ENCODE results near the gene TJP2.

TJP2 gene

DNA sequence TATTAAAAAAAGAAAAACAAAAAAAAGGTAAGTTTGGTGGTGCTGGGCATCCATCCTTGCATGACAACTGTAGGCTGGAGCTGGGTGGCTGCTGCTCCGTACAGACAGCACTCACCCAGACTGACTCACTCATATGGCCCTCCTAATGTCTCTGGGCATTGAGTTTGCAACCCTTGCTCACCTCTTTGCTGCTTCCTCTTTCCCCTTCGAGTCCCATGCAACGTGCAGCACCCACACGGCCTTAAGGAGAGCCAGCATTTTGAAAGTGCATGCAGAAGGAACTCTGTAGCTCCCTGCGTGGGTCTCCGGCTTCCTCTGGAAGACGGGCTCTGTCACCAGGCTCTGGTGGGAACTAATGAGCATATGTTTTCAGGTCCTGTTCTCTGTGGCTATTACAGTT, 90.4 kb downstream of the TJP2 start:
- no peak overlapping the region for H2BK12ac ChIP-seq (ENCODE audit: low read length in 2 of 2)
- no peaks in the 10 kb centered on the region for H3K9me3 ChIP-seq (ENCODE audit: control insufficient read depth, low read length)
- no peak overlapping the region for H3K18ac ChIP-seq (ENCODE audit: low read depth in 1 of 2, low read length in 2 of 2)
- no peak overlapping the region for H2BK15ac ChIP-seq (ENCODE audit: low read depth, poor library complexity, severe bottlenecking)
- H2AK5ac ChIP-seq (ENCODE audit: low read length, severe bottlenecking), result no peak overlapping the region
- H3K4me2 ChIP-seq (ENCODE audit: low read length, poor library complexity, severe bottlenecking), result no peak overlapping the region
- no peak overlapping the region for H3K23ac ChIP-seq (ENCODE audit: low read length in 2 of 2)
- H2BK120ac ChIP-seq (ENCODE audit: low read depth, low read length), result no peak overlapping the region
- no peak overlapping the region for H3K9ac ChIP-seq (ENCODE audit: low read length)
- DNase-seq, result no peak
- no peaks in the 10 kb centered on the region for H3K36me3 ChIP-seq (ENCODE audit: control insufficient read depth in 1 of 2, insufficient read depth in 2 of 2, low read depth in 1 of 2, low read length in 2 of 2)
- no peak overlapping the region for H3K4me3 ChIP-seq (ENCODE audit: insufficient read depth in 1 of 2, low read depth in 1 of 2, low read length in 2 of 2)
- no peak overlapping the region for H4K8ac ChIP-seq (ENCODE audit: low read length)
- 80% methylated on average over 7 of the region's 7 CpGs for WGBS
- no peak overlapping the region for H4K91ac ChIP-seq (ENCODE audit: low read length)
- H3K27me3 ChIP-seq (ENCODE audit: control insufficient read depth in 1 of 2, insufficient read depth in 1 of 2, low read length in 2 of 2), result no peaks in the 10 kb centered on the region
- no peaks in the 10 kb centered on the region for H3K79me1 ChIP-seq (replicated peaks; ENCODE audit: low read length, poor library complexity, severe bottlenecking)
- no peak overlapping the region for H3K27ac ChIP-seq (ENCODE audit: low read length, poor library complexity, severe bottlenecking)
- H3K4me1 ChIP-seq (ENCODE audit: control insufficient read depth, insufficient read depth, low read depth, low read length), result peaks cover 3% of the 10 kb centered on the region
- H2BK5ac ChIP-seq (ENCODE audit: low read depth, low read length, poor library complexity, severe bottlenecking), result no peak overlapping the region
- no peak overlapping the region for H3K4ac ChIP-seq (ENCODE audit: low read depth in 1 of 2, low read length in 2 of 2)
- H2AFZ ChIP-seq (ENCODE audit: low read depth, low read length), result no peak overlapping the region
- H3K14ac ChIP-seq (ENCODE audit: low read length in 2 of 2), result no peak overlapping the region

DNA sequence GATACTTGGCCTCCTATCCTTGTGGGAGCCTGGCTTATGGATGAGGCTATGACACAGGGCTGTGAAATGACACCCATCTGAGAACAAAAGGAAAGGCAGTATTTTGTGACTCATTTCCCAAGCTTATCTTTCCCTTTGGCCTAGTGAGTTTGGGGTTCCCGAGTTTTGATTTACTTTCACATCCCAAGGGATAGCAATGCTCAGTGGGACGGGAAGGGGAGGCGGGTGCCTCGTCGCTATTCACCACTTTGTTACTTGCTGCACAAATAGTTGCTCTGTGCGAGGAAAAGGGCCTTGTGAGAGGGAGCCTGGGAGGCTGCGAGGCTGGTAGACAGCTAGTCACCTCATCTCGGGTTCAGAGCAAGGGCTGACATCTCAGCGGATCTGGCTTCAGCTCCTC, 91.8 kb downstream of the TJP2 start:
- H2BK15ac ChIP-seq (ENCODE audit: low read depth, poor library complexity, severe bottlenecking), result no peak overlapping the region
- H2BK12ac ChIP-seq (ENCODE audit: low read length in 2 of 2), result no peak overlapping the region
- H3K4me1 ChIP-seq (ENCODE audit: control insufficient read depth, insufficient read depth, low read depth, low read length), result peaks cover 3% of the 10 kb centered on the region
- no peaks in the 10 kb centered on the region for H3K27me3 ChIP-seq (ENCODE audit: control insufficient read depth in 1 of 2, insufficient read depth in 1 of 2, low read length in 2 of 2)
- WGBS, result 46% methylated on average over 9 of the region's 9 CpGs
- no peak overlapping the region for H3K4ac ChIP-seq (ENCODE audit: low read depth in 1 of 2, low read length in 2 of 2)
- H2BK120ac ChIP-seq (ENCODE audit: low read depth, low read length), result no peak overlapping the region
- H3K36me3 ChIP-seq (ENCODE audit: control insufficient read depth in 1 of 2, insufficient read depth in 2 of 2, low read depth in 1 of 2, low read length in 2 of 2), result no peaks in the 10 kb centered on the region
- peak; percentile 24 for DNase-seq
- no peak overlapping the region for H3K18ac ChIP-seq (ENCODE audit: low read depth in 1 of 2, low read length in 2 of 2)
- no peak overlapping the region for H3K9ac ChIP-seq (ENCODE audit: low read length)
- H3K14ac ChIP-seq (ENCODE audit: low read length in 2 of 2), result peak overlapping the region in 1 of 2 experiments; percentile 18
- no peak overlapping the region for H3K4me3 ChIP-seq (ENCODE audit: insufficient read depth in 1 of 2, low read depth in 1 of 2, low read length in 2 of 2)
- H3K9me3 ChIP-seq (ENCODE audit: control insufficient read depth, low read length), result no peaks in the 10 kb centered on the region
- no peak overlapping the region for H4K8ac ChIP-seq (ENCODE audit: low read length)
- H2BK5ac ChIP-seq (ENCODE audit: low read depth, low read length, poor library complexity, severe bottlenecking), result no peak overlapping the region
- H2AK5ac ChIP-seq (ENCODE audit: low read length, severe bottlenecking), result no peak overlapping the region
- H3K23ac ChIP-seq (ENCODE audit: low read length in 2 of 2), result no peak overlapping the region
- H3K4me2 ChIP-seq (ENCODE audit: low read length, poor library complexity, severe bottlenecking), result no peak overlapping the region
- no peak overlapping the region for H3K27ac ChIP-seq (ENCODE audit: low read length, poor library complexity, severe bottlenecking)
- H4K91ac ChIP-seq (ENCODE audit: low read length), result no peak overlapping the region
- no peak overlapping the region for H2AFZ ChIP-seq (ENCODE audit: low read depth, low read length)
- no peaks in the 10 kb centered on the region for H3K79me1 ChIP-seq (replicated peaks; ENCODE audit: low read length, poor library complexity, severe bottlenecking)

DNA sequence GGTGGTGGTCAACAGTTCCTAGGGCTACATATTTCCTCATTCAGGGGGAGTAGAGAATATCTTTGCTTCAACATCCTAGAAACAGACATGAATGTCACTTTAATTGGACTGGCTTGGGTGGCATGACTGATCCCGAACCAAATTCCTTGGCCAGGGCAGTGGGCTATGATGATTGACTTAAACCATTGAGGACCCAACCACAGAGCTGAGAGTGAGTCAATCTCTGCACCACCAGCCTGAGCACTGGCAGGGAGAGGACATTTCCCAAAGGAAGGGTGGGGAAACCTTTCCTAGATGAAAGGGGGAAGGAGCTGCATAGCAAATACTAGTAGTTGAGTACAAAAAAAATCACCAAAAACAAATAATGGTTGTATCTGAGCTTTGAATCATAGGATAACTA, 98.1 kb downstream of the TJP2 start:
- H3K9me3 ChIP-seq (ENCODE audit: control insufficient read depth, low read length), result peaks cover 5% of the 10 kb centered on the region
- no peak overlapping the region for H3K4me3 ChIP-seq (ENCODE audit: insufficient read depth in 1 of 2, low read depth in 1 of 2, low read length in 2 of 2)
- H3K9ac ChIP-seq (ENCODE audit: low read length), result no peak overlapping the region
- H3K4me2 ChIP-seq (ENCODE audit: low read length, poor library complexity, severe bottlenecking), result no peak overlapping the region
- no peaks in the 10 kb centered on the region for H3K4me1 ChIP-seq (ENCODE audit: control insufficient read depth, insufficient read depth, low read depth, low read length)
- no peaks in the 10 kb centered on the region for H3K36me3 ChIP-seq (ENCODE audit: control insufficient read depth in 1 of 2, insufficient read depth in 2 of 2, low read depth in 1 of 2, low read length in 2 of 2)
- WGBS, result 80% methylated on average over 1 of the region's 1 CpG
- H3K27ac ChIP-seq (ENCODE audit: low read length, poor library complexity, severe bottlenecking), result no peak overlapping the region
- no peak overlapping the region for H4K91ac ChIP-seq (ENCODE audit: low read length)
- no peak overlapping the region for H2BK15ac ChIP-seq (ENCODE audit: low read depth, poor library complexity, severe bottlenecking)
- H3K14ac ChIP-seq (ENCODE audit: low read length in 2 of 2), result no peak overlapping the region
- no peak overlapping the region for H2BK5ac ChIP-seq (ENCODE audit: low read depth, low read length, poor library complexity, severe bottlenecking)
- H3K23ac ChIP-seq (ENCODE audit: low read length in 2 of 2), result no peak overlapping the region
- H2AFZ ChIP-seq (ENCODE audit: low read depth, low read length), result no peak overlapping the region
- no peak overlapping the region for H2BK12ac ChIP-seq (ENCODE audit: low read length in 2 of 2)
- no peak overlapping the region for H3K4ac ChIP-seq (ENCODE audit: low read depth in 1 of 2, low read length in 2 of 2)
- no peaks in the 10 kb centered on the region for H3K27me3 ChIP-seq (ENCODE audit: control insufficient read depth in 1 of 2, insufficient read depth in 1 of 2, low read length in 2 of 2)
- no peak overlapping the region for H4K8ac ChIP-seq (ENCODE audit: low read length)
- no peak overlapping the region for H2AK5ac ChIP-seq (ENCODE audit: low read length, severe bottlenecking)
- no peak for DNase-seq
- H2BK120ac ChIP-seq (ENCODE audit: low read depth, low read length), result no peak overlapping the region
- H3K18ac ChIP-seq (ENCODE audit: low read depth in 1 of 2, low read length in 2 of 2), result no peak overlapping the region
- no peaks in the 10 kb centered on the region for H3K79me1 ChIP-seq (replicated peaks; ENCODE audit: low read length, poor library complexity, severe bottlenecking)

DNA sequence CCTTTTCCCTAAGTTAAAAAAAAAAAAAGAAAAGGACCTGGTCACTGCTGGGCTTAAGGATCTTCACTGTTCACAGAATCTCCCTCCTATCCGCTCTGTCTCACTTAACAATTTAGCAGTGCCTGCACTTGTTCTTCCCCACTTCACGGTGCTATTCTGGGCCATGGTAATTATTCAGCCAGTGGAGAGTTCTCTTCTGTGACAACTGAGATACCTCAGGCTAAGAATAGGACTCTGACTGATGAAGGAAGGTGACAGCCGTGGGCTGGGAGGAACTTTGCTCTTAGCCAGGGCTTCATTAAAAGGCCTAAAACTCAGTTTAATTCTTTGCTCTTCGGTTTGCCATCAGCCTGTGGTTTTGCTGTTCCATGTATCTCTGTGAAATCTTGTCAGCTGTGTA, 99.1 kb downstream of the TJP2 start:
- Histone ChIP-seq H3K9me3 (ENCODE audit: control insufficient read depth, low read length) (peaks cover 9% of the 10 kb centered on the region), H3K4me3 (ENCODE audit: insufficient read depth in 1 of 2, low read depth in 1 of 2, low read length in 2 of 2) (no peak overlapping the region), H3K36me3 (ENCODE audit: control insufficient read depth in 1 of 2, insufficient read depth in 2 of 2, low read depth in 1 of 2, low read length in 2 of 2) (no peaks in the 10 kb centered on the region), H3K23ac (ENCODE audit: low read length in 2 of 2) (no peak overlapping the region), H2BK120ac (ENCODE audit: low read depth, low read length) (no peak overlapping the region), H3K18ac (ENCODE audit: low read depth in 1 of 2, low read length in 2 of 2) (no peak overlapping the region), H3K79me1 (replicated peaks; ENCODE audit: low read length, poor library complexity, severe bottlenecking) (no peaks in the 10 kb centered on the region), H2BK5ac (ENCODE audit: low read depth, low read length, poor library complexity, severe bottlenecking) (no peak overlapping the region), H3K27me3 (ENCODE audit: control insufficient read depth in 1 of 2, insufficient read depth in 1 of 2, low read length in 2 of 2) (no peaks in the 10 kb centered on the region), H3K4ac (ENCODE audit: low read depth in 1 of 2, low read length in 2 of 2) (no peak overlapping the region), H3K14ac (ENCODE audit: low read length in 2 of 2) (no peak overlapping the region), H2AK5ac (ENCODE audit: low read length, severe bottlenecking) (no peak overlapping the region), H3K9ac (ENCODE audit: low read length) (no peak overlapping the region), H2AFZ (ENCODE audit: low read depth, low read length) (no peak overlapping the region), H2BK15ac (ENCODE audit: low read depth, poor library complexity, severe bottlenecking) (no peak overlapping the region), H4K8ac (ENCODE audit: low read length) (no peak overlapping the region), H3K4me1 (ENCODE audit: control insufficient read depth, insufficient read depth, low read depth, low read length) (no peaks in the 10 kb centered on the region), H3K27ac (ENCODE audit: low read length, poor library complexity, severe bottlenecking) (no peak overlapping the region), H3K4me2 (ENCODE audit: low read length, poor library complexity, severe bottlenecking) (no peak overlapping the region), H2BK12ac (ENCODE audit: low read length in 2 of 2) (no peak overlapping the region), H4K91ac (ENCODE audit: low read length) (no peak overlapping the region)
- 48% methylated on average over 3 of the region's 4 CpGs for WGBS
- DNase-seq, result no peak
